WI38 (cell line): ENCODE measurements around the gene MOSPD3.

Source experiments
- H3K4me3 ChIP-seq: 2 replicates; pipeline ENCODE4 v1.5.1; 2011; ENCODE audit warnings: low read depth, mild to moderate bottlenecking, control low read depth, low read length
- CTCF ChIP-seq: IDR thresholded peaks from 2 replicates; pipeline ENCODE4 v1.5.1; 2012; ENCODE audit warnings: low read depth, mild to moderate bottlenecking, control low read depth, low read length

MOSPD3 gene

DNA sequence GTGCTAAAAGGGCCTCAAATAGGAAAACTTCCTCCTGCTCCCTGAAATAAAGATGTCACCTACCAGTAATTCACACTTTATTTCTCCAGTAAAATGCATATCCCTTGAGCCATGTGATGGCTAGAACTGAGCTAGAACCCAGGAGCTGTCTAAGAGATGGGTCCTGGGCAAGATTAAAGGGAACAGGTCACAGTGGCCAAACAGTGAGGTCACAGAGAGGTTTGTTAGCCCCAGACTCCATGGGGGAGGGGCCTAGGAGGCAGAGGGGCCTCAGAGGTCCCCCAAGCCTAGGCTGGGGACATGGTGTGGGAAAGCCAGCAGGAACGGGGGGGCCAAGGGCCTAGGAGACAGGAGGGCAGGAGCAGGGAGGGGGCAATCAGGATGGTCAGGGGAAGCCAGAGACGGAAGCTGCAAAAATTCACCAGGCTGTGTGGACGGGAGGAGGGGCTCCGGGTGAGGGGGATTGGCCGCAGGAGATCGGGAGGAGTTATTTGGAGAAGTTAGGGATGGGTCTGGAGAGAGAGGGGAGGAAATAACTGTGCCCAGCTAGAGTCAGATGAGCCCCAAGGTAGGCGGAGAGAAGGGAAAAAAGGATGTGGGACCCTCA, 22.9 kb upstream of the MOSPD3 start:
- no peak overlapping the region for H3K4me3 ChIP-seq
- TF ChIP-seq CTCF, result no peak

DNA sequence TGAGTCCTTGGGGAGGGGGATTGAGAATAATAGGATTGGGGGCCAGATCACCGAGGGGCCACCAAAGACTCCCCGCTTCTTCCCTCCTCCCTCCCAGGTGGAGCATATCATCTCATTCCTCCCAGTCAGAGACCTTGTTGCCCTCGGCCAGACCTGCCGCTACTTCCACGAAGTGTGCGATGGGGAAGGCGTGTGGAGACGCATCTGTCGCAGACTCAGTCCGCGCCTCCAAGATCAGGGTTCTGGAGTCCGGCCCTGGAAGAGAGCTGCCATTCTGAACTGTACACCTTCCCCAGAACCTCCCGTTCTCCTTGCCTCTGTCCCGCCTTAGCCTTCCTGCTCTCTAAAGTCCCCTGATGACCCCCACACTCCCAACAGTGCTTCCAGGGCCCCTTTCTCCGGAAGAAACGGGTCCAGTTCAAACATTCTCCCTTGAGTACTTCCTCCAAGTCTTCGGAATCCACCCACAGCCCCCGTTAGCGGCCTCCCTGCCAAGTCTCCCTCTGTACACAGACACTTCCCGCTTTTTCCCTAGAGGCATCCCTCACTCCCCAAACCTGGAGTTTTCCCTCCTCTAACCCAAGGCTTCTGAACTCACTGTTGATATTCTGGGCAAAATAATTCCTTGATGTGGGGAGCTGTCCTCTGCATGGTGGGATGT, 22.1 kb upstream of the MOSPD3 start:
- no peak for TF ChIP-seq CTCF
- no peak overlapping the region for H3K4me3 ChIP-seq

GRCh38 chr7:100591596-100591995, 20.7 kb upstream of the MOSPD3 start:
- TF ChIP-seq CTCF, result no peak
- no peak overlapping the region for H3K4me3 ChIP-seq

- no peak overlapping the region for H3K4me3 ChIP-seq
- no peak for TF ChIP-seq CTCF
Measured at GRCh38 chr7:100595188-100595587, 17.2 kb upstream of the MOSPD3 start.

- H3K4me3 ChIP-seq, result no peak overlapping the region
- TF ChIP-seq CTCF, result no peak
Measured at GRCh38 chr7:100598425-100598824, 13.9 kb upstream of the MOSPD3 start.

DNA sequence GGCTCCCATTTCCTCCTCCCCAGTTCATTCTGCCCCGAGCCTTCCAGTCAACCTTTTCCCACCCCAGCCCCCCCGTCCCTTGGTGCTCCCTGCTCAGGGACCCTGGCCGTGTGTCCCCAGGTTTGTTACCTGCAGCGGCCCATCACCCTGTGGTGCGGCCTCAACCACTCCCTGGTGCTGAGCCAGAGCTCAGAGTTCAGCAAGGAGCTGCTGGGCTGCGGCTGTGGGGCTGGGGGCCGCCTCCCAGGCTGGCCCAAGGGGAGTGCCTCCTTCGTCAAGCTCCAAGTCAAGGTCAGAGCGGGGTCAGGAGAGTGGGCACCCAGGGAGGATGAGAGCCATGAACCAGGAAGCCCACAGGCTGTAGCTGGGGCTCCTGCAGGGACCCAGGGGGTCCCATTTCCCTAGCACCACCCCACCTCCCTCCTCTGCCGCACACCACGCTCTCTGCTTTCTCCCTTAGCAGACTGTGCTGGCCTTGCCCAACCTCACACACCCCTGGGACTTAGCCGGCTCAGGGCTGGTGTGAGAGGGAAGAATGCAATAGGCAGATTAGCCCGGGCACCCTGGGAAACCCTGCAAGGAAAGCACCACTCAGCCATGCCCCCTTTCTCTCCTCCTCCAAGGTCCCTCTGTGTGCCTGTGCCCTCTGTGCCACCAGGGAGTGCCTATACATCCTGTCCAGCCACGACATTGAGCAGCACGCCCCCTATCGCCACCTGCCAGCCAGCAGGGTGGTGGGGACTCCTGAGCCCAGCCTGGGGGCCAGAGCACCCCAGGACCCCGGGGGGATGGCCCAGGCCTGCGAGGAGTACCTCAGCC, 12.2 kb upstream of the MOSPD3 start:
- TF ChIP-seq CTCF, result no peak

DNA sequence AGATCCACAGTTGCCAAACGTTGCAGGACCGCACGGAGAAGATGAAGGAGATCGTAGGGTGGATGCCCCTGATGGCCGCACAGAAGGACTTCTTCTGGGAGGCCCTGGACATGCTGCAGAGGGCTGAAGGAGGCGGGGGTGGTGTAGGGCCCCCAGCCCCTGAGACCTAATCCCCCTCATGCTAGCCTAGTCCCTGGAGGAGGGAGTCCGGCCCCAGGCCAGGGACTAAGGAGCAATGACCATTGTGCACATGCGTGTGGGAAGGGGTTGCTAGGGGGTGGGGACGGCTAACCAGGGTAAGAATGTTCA, 11.7 kb upstream of the MOSPD3 start:
- TF ChIP-seq CTCF, result no peak
- no peak overlapping the region for H3K4me3 ChIP-seq

More for the DNA sequence above, 12.2 kb upstream of the MOSPD3 start:
- H3K4me3 ChIP-seq, result no peak overlapping the region
